HCEC 1CT (cell line): ENCODE results near the gene GSTM2.
A peak's percentile ranks its signal among the peaks of the same experiment; 100 is the strongest.

Source experiments
- DNase-seq: peaks from one replicate; pipeline ENCODE4 v3.0.0-alpha.2; 2017

The GSTM2 gene

DNA sequence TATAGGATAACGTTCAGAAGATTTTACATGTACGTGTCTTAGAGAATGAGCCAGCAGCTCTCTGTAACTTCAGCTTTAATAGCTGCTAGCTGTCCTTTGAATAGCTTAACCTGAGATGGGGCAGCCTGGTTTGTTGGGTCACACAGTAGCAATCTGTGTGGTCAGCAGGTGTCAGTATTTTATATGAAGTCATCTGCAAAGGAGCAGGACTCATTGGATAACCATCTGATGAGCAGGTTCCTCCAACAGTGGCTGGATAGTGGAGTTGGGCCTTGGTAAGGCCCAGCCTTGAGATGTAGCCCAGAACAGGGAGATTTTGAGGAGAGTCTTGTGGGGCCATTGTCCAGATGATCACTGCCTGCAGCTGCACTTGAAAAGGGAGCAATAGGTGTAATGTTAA lies 50.6 kb downstream of the GSTM2 start:
- peak; percentile 7 for DNase-seq

DNA sequence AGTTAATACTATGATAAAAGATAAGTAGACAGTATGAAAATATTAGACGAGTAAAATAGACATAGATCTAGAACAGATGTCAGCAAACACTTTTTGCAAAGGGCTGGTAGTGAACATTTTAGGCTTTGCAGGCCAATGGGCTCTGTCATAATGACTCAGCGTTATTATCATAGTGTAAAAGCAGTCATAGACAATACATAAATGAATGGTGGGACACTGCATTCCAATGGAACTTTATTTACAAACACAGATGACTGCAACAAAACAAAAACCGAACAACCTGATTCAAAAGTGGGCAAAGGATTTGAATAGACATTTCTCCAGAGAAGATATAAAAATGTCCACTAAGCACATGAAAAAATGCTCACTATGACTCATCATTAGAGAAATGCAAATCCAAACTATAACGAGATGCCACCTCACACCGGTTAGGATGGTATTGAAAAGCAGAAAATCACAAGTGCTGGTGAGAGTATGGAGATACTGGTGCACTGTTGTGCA lies 51.5 kb downstream of the GSTM2 start:
- DNase-seq: peak; percentile 67

DNA sequence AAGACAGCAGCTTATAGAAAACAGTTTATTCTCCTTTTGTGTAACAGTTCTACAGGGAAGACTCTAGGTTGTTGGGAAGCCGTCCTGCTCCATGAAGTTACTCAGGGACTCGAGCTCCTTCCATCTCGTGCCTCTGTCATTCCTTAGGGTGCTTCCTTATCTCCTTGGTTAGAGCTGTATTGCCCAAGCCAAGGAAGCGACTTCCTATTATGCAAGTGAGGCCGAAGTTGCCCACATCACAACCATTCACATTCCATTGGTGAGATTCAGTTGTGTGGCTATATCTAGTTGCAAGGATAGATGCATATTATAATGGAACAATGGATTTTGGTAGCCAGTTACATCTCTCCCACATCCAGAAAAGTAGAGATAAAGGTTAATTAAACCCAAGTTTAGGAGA lies 53.2 kb downstream of the GSTM2 start:
- no peak for DNase-seq

DNA sequence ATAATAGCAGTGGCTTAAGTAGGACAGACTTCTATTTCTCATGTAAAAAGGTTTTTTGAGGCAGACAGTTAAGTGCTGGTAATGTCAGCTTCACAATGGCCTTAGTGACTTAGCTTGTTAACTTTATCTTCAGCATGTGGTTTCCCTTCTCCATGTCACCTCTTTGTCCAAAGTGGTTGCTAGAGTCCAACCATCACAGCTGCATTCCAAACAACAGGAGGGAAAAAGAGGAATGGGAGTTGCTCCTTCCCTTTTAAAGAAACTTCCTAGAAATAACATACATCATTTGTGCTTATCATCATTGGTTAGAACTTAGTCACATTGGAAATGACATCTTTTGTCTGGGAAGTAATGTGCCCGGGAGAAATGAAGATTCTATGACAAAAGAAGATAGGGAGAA lies 54.1 kb downstream of the GSTM2 start:
- no peak for DNase-seq

DNA sequence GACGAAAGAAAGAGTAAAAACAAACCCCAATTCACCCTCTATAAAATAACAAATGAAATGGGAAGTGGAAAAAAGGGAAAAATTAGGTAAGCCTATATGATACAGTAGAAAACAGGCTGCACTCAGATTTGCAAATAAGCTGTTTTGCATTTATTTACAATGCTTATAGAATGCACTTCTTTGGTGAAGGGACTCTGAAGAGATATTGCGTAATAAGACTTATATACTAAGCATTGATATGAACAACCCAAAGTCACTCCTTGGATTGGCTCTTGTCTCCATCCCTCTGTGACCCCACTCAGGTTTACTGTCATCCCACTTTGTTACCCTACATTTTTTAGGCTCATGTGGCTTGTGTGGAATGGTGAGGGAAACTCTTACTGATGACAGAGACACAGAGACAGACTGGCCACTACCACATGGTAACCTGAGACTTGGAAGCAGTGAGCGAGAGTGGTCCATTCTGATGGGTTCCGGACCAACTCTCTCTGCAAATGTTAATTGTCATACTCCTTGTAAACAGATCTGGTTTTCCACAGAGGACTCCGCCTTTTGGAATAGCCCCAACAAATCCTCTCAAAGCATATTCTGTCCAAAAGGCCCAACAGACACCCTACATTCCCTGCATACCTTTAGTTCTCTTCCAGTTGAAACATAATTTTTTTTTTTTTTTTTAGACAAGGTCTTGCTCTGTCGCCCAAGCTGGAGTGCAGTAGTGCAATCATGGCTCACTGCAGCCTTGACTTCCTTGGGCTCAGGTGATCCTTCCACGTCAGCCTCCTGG lies 55.2 kb downstream of the GSTM2 start:
- no peak for DNase-seq
